Stimulated activated CD4-positive, alpha-beta T cell treated with anti-CD3 and anti-CD28 coated beads, TNF-alpha, amount 100 ng/mL, for 1 hour (primary cell): ENCODE data around the gene PRR5.

ENCODE experiments used
- DNase-seq, 3 donors: peaks; one replicate each; pipeline ENCODE4 v3.0.0-alpha.2; 2020; ENCODE audit warnings: low read depth in 3 of 3, low spot score in 1 of 3

Gene PRR5

DNA sequence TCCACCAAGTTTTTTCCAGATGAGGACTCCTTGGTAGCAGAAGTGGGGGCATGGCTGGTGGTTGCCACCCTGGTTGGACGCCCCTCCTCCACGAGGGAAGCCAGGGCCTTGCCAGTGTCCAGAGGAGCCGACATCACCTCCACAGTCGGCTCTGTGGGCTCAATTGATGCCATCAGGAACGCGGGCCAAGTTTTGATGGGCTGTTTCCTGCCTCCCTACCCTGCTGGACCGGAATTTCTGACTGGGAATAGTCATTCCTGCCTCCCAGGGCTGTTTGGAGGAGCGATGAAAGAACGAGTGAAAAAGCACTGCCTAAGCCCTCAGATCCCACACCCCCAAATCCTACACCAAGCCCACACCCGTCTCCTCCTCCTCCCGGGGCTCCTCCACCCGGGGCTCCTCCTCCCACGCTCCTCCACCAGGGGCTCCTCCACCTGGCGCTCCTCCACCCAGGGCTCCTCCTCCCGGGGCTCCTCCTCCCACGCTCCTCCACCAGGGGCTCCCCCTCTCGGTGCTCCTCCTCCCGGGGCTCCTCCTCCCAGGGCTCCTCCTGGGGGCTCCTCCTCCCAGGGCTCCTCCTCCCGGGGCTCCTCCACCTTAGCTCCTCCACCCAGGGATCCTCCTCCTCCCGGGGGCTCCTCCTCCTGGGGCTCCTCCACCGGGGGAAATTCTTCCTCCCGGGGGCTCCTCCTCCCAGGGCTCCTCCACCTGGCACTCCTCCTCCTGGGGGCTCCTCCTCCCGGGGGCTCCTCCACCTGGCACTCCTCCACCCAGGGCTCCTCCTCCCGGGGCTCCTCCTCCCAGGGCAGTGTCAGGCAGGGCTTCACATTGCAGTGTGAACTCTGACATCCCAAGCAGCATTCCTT, 10.0 kb upstream of the PRR5 start:
- DNase-seq: no peak

DNA sequence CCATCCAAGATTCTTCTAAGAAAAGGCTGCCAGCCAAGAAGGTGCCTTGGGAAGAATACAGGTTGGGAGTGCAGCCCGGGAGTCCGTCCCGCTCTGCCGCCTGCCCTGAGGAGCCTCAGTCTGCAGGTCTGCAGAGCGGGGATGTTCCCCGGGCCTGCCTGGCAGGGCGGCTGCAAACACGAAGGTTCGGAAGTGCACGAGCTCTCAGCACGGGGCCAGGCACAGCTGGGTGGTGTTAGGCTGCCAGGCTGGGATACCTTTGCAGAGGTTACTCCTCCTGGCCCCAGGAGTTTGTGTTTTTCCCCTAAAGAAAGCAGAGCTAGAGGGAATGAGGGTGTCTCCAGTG, 9.4 kb upstream of the PRR5 start:
- no peak for DNase-seq

DNA sequence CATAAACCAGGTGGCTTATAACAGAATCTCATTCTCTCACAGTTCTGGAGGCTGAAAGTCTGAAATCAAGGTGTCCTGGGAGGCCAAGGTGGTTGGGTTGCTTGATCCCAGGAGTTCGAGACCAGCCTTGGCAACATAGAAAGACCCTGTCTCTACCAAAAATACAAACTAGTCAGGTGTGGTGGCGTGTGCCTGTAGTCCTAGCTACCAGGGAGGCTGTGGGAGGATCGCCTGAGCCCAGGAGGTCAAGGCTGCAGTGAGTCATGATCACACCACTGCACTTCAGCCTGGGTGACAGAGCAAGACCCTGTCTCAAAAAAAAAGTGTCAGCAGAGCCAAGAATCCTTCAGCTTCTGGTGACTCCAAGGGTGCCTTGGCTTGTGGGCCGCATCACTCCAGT, 8.9 kb upstream of the PRR5 start:
- no peak for DNase-seq

DNA sequence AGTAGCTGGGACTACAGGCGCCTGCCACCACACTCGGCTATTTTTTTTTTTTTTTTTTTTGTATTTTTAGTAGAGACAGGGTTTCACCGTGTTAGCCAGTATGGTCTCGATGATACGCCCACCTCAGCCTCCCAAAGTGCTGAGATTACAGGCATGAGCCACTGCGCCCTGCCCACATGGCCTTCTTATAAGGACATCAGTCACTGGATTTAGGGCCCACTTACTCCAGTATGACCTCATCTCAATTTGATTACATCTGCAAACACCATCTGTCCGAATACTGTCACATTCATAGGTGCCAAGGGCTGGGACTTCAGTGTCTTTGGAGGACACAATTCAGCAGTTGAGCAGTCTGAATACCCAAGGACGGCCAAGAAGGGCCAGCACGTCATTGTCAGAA, 8.2 kb upstream of the PRR5 start:
- no peak for DNase-seq

DNA sequence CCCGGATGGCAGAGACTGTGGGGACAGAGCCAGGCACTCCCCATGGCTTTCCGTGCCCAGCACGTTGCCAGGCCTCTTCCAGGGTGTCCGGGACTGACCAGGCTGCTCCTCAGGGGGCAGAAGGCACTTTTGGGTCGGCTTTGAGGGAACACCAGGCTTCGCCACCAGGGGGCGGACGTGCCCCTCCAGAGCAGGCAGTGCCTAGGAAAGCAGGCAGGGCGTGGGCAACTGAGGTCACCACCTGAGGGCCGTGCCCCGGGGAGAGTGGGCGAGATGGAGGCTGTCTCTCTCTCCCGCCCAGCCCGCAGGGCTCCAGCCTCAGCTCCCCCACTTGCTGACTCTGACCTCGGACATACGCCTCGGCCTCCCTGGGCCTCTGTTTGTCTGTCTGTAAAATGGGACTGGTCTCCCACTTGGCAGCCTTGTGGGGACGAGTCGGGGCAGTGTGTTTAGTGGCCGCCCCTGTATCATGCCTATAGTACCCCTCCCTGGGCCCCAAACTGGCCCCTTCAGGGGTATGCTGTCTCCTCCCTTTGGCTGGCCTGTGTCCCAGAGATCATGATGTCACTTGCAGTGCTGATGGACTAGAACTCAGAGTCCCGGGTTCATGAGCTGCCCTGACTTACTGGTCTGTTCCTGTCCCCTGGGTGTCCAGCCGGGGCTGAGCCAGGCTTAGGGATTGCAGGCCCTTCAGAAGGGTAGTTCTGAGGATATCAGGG, 4.4 kb upstream of the PRR5 start:
- peak; percentile 66 to 85 (median 69) for DNase-seq

DNA sequence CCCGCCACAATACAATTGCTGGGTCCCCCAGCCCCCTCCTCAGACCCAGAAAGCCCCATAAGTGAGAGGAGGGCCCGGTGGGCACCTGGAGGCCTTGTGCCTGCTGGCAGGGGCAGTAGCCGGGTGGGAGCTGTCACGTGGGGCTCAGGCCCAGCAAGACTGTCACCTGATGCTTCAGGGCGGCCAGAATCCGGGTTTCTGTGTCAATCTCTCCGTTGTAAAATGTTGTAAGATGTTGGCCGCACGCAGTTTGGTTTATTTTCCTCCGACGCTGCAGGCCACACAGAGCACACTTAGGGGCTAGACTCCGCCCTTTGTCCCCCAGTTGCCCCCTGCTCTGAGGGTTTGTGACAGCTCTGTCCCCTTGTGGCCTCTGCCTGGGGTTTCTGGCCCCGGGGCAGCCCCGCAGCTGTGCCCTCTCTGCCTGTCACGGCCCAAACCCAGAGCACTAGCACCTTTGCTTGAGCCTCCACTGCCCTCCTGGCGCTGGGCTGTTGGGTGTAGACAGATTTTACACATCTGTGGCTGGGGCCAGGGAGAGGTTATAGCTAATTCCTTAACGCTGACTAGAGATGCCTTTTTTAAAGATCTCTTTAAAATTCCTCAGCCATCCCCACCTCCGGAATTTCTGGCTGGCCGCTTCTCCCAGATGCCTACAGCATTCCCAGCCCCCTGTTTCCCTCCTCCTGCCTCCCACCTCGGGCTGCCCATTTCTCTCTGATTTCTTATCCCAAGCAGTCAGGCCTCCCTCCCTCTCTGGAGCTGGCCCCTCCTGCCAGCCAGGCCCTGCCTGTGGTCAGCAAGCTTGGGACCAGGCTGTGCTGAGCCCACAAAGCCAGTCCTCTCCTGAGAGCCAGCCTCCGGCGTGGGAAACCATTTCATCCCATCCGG, 3.2 kb upstream of the PRR5 start:
- DNase-seq: no peak

DNA sequence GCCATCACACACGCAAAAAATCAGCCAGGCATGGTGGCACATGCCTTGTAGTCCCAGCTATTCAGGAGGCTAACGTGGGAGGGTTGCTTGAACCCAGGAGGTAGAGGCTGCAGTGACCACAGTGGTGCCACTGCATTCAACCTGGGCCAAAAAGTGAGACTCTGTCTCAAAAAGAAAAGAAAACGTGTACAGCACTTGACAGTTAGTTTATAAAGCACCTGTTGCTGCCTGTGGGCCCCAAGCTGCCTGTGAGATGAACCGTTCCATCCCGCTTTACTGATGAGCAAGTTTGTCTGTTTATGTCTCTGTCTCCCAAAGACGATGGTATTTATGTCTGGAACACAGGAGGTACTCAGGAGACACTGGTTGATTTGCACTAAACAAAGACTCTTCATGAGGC, 1.5 kb upstream of the PRR5 start:
- DNase-seq: no peak

DNA sequence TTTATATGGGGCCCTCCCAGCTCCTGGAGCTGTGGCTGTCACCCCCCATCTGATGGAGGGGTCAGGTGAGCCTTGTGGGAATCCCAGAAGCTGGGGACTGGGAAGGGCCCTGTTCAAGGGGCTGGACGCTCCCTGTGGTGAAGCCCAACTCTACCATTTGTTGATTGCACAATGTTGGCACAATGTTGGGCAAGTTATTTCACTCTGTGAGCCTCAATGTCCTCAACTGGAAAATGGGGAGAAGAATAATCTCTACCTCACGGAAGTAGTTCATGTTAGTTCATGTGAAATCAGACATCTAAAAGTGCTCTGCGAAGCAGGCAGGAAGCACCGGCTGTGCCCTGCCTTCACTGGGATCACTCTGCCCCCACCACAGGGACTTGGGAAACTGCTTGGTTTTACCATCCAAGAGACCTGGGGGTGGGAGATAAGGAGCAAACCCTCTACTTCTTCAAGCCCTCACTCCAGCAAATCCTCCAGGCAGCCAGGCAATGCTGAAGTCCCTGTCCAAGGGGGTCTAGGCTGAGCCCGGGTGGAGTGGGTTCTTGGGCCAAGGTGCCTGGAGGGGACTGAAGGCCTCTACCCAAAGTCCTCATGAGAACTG, 715 bp upstream of the PRR5 start:
- no peak for DNase-seq

DNA sequence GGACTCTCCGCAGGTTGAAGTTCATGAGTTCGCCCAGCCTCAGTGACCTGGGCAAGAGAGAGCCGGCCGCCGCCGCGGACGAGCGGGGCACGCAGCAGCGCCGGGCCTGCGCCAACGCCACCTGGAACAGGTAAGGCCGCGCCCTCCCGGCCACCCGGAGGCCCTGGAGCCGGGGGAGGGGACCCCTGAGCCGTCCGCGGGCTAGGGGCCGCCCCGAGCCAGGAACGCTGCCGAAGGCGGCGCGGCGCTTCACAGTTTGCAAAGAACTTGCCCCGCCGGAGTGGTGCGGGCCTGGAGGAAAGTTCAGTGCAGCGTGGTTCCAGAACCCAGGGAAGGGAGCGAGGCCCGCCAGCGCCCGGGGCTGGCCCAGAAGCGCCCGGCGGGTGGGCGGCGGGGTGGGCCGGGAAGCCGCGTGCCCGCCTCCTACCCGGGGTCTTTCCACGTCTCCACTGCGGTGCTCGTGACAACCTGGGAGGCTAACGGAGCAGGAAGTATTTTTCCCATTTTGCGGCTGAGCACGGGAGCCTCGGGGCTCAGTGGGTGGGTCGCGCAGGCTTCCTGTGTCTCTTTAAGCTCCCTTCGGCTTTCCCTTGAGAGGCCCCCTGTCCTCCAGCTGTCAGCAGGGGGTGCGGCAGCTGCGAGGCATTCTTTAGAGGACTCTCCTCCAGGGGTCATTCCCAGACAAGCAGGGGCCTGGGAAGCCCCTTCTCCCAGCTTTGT, 635 bp downstream of the PRR5 start:
- peak in 1 of 3 donors; percentile 28 for DNase-seq

DNA sequence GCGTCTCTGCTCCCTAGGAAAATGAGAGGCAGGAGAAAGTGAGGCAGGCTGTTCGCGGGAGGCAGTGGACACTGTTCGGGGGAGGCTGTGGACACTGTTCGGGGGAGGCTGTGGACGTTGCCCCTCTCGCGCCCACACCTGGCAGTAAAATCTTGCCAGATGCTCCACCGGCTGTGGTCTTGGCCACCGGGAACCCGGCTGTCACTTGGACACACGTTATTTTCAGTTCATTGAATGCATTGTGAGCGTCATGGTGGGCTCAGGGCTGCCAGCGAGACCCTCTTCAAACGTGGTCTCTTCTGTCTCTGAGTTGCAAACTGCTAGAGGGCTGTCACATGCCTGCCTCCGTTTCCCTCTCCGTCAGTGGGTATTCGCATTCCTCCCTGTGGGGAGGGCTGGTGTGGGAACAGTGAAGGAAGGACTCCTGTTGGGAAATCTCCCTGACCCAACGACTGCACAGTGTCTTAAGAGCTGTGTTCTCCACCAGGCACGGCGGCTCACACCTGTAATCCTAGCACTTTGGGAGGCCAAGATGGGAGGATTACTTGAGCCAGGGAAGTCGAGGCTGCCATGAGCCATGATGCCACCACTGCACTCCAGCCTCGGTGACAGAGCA, 1.4 kb downstream of the PRR5 start:
- DNase-seq: no peak

DNA sequence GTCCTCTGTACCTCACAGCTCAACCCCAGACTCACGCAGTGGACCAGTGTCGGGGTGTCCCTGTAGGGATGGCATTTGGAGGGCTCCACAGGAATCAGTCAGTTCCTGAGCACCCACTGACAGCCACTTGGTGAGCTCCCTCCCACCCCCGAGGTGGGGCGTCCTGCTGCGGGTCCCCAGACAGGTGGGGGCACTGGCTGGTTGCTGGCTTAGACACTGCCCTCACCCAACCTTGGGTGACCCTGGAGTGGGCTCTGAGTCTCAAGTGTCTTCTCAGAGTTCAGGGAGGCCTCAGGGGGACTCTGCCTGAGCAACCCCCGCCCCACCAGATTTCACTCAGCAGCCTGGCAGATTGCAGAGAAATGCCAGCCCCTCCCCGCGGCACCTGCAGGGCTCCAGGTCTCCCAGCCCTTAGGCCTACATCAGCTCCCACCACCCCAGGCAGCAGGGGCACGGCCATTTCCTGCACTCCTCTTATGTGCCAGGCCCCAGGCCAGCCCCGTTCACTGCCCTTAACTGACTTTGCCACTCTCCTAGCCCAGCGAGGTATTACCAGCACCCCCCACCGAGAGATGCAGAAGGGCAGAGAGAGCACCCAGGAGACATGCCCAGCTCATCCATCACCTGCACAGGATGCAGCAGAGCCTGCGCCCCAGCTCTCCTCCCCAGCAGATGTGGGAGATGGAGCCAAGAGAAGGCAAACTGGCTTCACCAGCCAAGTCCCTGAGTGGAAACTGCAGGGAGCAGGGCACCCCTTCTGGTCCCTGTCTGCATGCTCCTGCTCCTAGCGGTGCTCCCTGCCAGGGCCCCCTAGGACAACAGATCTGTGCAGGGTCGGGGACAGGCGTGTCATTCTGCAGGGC, 2.4 kb downstream of the PRR5 start:
- no peak for DNase-seq

DNA sequence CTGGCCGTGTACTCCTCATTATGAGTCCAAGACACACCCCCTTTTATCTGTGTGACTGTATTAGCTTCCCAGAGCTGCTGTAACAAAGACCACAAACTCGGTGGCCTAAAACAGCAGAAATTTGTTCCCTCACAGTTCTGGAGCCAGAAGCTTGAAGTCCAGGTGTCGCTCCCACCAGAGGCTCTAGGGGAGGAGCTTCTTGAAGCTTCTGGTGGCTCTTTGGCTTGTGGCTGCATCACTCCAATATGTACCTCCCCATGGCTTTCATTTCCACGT, 3.0 kb downstream of the PRR5 start:
- no peak for DNase-seq

DNA sequence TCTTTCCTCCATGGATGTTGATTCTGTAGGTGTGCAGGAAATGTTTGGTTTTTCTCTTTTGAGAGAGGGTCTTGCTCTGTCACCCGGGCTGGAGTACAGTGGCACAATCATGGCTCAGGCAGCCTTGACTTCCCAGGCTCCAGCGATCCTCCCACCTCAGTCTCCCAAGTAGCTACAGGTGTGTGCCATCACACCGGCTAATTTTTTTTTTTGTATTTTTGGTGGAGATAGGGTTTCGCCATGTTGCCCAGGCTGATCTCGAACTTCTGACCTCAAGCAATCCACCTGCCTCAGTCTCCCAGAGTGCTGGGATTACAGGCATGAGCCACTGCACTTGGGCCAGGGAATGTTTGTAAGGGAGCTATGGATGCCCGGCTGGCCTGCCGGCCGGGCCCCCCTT, 4.5 kb downstream of the PRR5 start:
- no peak for DNase-seq

DNA sequence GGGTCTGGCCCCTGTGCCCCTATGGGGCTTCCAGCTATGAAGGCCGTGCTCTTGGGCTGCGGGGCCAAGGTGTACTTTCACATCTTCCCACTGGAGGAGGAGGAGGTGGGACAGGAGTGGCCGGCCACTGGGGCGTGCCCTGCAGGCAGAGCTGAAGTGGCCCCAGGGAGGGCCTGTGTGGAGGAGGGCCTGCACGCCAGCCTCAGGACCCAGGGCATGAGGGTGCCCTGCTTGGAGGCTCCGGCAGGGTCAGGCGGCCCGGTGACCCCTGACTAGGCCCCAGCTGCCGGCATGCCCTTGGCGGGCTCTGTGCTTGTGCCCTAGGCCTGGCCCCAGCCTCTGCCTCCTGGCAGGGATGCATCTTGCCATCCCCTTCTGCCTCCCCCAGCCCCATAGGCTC, 5.2 kb downstream of the PRR5 start:
- DNase-seq: no peak

DNA sequence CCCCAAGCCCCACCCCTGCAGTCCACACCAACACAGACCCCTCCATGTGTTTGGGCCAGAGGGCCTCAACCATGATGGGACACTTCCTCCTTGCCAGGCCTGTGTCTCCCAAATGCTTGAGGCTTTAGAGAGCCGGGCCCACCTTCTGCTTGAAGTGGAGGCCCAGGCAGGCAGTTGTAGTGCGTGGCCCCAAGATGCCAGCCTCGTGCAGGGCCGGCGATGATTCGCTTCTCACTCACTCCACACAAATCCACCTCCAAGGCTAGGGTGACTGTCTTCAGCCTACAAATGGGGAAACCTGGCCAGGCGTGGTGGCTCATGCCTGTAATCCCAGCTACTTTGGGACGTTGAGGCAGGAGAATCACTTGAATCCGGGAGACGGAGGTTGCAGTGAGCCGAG, 5.7 kb downstream of the PRR5 start:
- DNase-seq: no peak

DNA sequence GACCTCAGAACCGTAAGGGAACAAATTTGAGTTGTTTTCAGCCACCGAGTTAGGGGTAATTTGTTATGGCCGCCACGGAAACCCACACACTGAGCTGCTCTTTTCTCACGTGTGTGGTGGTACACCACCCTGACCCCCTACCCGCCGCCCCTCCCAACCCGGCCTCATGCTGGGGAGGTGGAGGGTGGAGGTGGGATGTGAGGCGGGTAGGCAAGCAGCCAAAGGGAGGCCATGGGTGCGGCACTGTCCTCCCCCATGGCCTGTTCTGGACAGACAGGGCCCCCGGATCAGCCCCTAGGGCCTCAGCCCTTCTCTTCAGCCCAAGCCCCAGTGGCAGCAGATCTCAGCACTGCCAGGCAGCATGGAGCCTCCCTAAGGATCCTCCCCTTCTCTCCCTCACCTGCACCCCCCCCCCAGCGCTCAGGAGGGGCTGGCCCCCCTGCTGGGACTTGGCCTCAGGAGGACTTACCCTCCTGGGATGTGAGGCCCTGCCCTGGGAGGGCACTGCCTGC, 7.9 kb downstream of the PRR5 start:
- DNase-seq: no peak

DNA sequence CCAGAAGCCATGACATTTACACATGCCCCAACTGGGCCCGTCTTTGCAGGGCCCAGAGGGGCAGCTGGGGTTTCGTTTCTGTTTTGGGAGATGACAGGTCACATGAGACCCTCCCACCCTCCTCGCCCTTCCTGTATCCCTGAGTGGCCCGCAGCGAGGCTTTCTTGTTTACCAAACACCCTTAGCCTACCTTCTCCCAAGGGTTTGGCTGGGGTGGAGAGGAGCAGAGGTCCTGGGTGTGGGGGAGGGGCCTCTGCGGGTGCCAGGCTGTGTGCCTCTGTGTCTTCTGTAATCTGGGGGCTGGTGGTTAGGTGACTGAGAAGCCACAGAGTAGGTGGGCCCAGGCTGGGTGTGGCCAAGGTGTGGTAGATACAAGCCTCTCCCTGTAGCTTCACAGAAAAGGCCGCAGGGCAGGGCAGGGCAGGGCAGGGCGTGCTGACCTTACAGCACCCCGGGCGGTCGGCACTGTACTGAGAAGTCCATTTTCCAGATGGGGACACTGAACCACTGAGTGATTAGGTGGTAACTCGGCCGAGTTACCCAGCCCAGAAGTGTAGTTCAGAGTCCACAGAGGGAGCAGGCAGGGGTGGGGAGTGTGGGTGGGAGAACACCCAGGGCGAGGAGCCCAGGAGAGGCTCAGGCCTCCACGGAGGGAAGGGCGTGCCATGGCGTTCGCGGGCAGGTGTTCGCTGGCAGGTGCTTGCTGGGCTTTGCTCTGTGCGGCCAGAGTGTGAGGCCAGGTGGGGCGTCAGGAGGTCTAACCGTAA, 8.7 kb downstream of the PRR5 start:
- no peak for DNase-seq

DNA sequence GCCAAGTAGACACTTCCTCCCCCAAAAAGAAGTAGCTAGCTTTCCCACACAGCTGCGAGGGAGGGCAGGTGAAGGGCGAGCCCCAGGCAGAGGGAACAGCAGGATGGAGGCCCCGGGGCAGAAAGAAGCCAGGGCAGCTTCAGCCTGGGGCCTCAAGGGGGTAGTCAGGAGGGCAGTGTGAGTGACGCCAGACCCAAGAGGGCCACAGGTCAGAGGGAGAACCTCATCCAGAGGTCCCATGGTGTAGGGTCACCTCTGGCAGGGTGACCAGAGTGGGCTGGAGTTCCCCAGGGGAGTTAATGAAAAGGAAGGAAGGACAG, 9.2 kb downstream of the PRR5 start:
- no peak for DNase-seq
